DOHH2 (cell line): ENCODE data around the gene TNFAIP2.
"Not testable (repeated sequence)": the region's sequence is repeated elsewhere in the genome, so short reads cannot be mapped to it uniquely, and the experiment has no call there.

ENCODE experiments used
- H3F3A ChIP-seq: fragments of 200-600 bp; sonication (generic), shearing (Covaris generic); 2 replicates; pipeline ENCODE4 v1.6.0; 2016; ENCODE audit warnings: antibody characterized with exemption, mild to moderate bottlenecking; ENCODE audit not compliant: control insufficient read depth, insufficient read depth
- H3K27ac ChIP-seq: fragments of 200-600 bp; sonication (generic); 2 replicates; pipeline ENCODE4 v1.5.1; 2014; ENCODE audit warnings: low read depth, mild to moderate bottlenecking, low read length, moderate library complexity
- H3K27me3 ChIP-seq: fragments of 200-600 bp; sonication (generic); 2 replicates; pipeline ENCODE4 v1.6.1; 2014; ENCODE audit warnings: mild to moderate bottlenecking, low read length, mixed read lengths; ENCODE audit not compliant: control insufficient read depth
- H3K36me3 ChIP-seq: fragments of 200-600 bp; sonication (generic); 2 replicates; pipeline ENCODE4 v1.6.1; 2014; ENCODE audit warnings: mild to moderate bottlenecking, low read length, moderate library complexity, mixed read lengths; ENCODE audit not compliant: control insufficient read depth
- H3K4me1 ChIP-seq: fragments of 200-600 bp; sonication (generic); 2 replicates; pipeline ENCODE4 v1.6.1; 2014; ENCODE audit warnings: mild to moderate bottlenecking, low read length, mixed read lengths; ENCODE audit not compliant: control insufficient read depth
- H3K4me2 ChIP-seq: fragments of 200-600 bp; sonication (generic); 2 replicates; pipeline ENCODE4 v1.6.0; 2014; ENCODE audit warnings: mild to moderate bottlenecking, low read length, moderate library complexity
- H3K4me3 ChIP-seq: fragments of 200-600 bp; sonication (generic); 2 replicates; pipeline ENCODE4 v1.5.1; 2014; ENCODE audit warnings: mild to moderate bottlenecking, low read length, mixed read lengths
- H3K79me2 ChIP-seq: fragments of 200-600 bp; sonication (generic); 2 replicates; pipeline ENCODE4 v1.6.1; 2014; ENCODE audit warnings: mild to moderate bottlenecking, low read length, mixed read lengths; ENCODE audit not compliant: control insufficient read depth
- H3K9me2 ChIP-seq: fragments of 200-600 bp; sonication (generic); replicated peaks from 2 replicates; pipeline ENCODE4 v1.6.1; 2014; ENCODE audit warnings: mild to moderate bottlenecking, low read length, mixed read lengths; ENCODE audit not compliant: control insufficient read depth
- H3K9me3 ChIP-seq: fragments of 200-600 bp; sonication (generic); 2 replicates; pipeline ENCODE4 v1.6.1; 2014; ENCODE audit warnings: antibody characterized with exemption, low read length, mixed read lengths; ENCODE audit not compliant: control insufficient read depth, insufficient read depth
- H4K20me1 ChIP-seq: fragments of 200-600 bp; sonication (generic); 2 replicates; pipeline ENCODE4 v1.6.0; 2014; ENCODE audit warnings: low read depth, mild to moderate bottlenecking, antibody characterized with exemption, low read length, moderate library complexity; ENCODE audit not compliant: control insufficient read depth, insufficient read depth
- EZH2phosphoT487 ChIP-seq: fragments of 200-600 bp; sonication (generic); IDR thresholded peaks from 2 replicates; pipeline ENCODE4 v1.6.1; 2017; ENCODE audit warnings: borderline replicate concordance, mild to moderate bottlenecking, antibody characterized with exemption, low read length, moderate library complexity, mixed read lengths
- TF ChIP-seq, protein P1 (sequence below): fragments of 200-600 bp; sonication (generic); IDR thresholded peaks from one replicate; pipeline ENCODE4 v1.5.1; 2014; ENCODE audit warnings: antibody characterized with exemption, mild to moderate bottlenecking, low read depth, low read length; ENCODE audit not compliant: poor library complexity, severe bottlenecking

Gene TNFAIP2

DNA sequence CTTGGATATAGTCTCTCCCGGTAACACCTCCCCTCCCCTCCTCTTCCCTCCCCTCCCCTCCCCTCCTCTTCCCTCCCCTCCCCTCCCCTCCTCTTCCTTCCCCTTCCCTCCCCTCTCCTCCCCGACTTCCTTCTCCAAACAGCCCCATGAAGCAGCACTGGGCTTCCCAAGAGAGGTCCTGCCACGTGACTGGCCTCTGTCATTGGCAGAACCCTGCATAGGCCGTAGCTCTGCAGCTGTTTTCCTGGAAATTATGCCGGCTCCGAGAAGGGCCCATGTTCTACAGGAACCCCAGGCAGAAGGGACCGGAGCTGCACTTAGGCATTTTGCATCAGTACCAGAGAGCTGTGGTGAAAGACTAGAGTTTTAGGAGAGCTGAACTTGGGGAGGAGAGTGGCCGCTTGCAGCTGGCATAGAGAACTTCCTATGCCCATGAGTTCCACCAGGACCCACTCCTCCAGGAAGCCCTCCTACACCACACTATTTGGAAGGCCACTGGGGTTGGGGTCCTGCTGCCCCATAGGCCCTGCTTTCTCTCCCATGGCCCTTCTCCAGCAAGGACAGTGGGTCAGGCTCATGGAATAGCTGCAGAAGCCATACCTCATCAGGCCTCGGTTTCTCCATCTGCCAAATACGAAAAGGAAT lies 5.1 kb upstream of the TNFAIP2 start:
- no peaks in the 10 kb centered on the region for H3K9me2 ChIP-seq
- TF ChIP-seq, protein P1, sequence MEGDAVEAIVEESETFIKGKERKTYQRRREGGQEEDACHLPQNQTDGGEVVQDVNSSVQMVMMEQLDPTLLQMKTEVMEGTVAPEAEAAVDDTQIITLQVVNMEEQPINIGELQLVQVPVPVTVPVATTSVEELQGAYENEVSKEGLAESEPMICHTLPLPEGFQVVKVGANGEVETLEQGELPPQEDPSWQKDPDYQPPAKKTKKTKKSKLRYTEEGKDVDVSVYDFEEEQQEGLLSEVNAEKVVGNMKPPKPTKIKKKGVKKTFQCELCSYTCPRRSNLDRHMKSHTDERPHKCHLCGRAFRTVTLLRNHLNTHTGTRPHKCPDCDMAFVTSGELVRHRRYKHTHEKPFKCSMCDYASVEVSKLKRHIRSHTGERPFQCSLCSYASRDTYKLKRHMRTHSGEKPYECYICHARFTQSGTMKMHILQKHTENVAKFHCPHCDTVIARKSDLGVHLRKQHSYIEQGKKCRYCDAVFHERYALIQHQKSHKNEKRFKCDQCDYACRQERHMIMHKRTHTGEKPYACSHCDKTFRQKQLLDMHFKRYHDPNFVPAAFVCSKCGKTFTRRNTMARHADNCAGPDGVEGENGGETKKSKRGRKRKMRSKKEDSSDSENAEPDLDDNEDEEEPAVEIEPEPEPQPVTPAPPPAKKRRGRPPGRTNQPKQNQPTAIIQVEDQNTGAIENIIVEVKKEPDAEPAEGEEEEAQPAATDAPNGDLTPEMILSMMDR: no peak
- H3K27ac ChIP-seq: no peak overlapping the region
- no peak overlapping the region for H3K4me3 ChIP-seq
- no peaks in the 10 kb centered on the region for H3K36me3 ChIP-seq
- no peaks in the 10 kb centered on the region for H3K79me2 ChIP-seq
- H3K27me3 ChIP-seq: no peaks in the 10 kb centered on the region
- H3K4me1 ChIP-seq: peaks cover 77% of the 10 kb centered on the region
- H3K4me2 ChIP-seq: peak overlapping the region; percentile 38
- H3F3A ChIP-seq: peaks cover 30% of the 10 kb centered on the region
- no peaks in the 10 kb centered on the region for H3K9me3 ChIP-seq
- no peaks in the 10 kb centered on the region for H4K20me1 ChIP-seq

DNA sequence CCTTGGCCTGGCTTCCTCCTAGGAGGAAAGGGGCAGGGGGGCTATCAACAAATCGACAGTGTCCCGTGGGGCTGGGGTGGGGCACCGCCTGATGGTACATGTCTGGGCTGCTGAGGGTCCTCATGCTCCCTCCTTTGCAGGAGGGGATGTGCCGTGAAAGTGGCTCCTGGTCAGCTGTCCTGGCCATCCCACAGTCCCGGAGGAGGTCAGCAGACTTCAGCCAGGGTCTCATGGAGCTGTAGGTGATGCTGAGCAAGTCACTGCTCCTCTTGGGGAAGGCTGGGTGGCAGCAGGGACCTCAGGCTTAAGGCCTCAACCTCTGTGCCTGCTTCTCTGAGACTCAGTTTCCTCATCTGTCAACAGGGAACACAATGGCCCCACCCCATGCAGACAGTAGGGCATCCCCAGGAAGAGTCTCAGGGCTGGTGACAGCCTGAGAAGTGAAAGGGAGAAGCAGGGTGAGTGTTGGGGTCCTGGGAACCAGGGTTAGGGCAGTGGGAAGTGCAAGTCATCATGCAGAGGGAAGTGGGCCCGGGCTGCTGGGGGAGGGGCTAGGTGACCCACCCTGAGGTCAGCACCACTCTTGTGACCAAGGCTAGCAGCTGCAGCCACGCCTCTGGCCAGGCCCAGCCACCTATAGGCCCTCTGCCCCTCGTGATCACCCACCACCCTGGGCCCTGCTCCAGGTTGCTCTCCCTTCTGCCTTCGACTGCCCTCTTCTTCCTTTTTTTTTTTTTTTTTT lies 4.4 kb upstream of the TNFAIP2 start:
- Histone ChIP-seq H3K4me1 (peaks cover 79% of the 10 kb centered on the region), H4K20me1 (0 out of 2 replicates have a peak, but pooled peaks cover under 1% of the 10 kb centered on the region), H3K9me3 (no peaks in the 10 kb centered on the region), H3K27ac (no peak overlapping the region), H3K4me3 (no peak overlapping the region), H3K27me3 (peaks cover 1% of the 10 kb centered on the region), H3K79me2 (0 out of 2 replicates have a peak, but pooled peaks cover under 1% of the 10 kb centered on the region), H3K36me3 (no peaks in the 10 kb centered on the region), H3K9me2 (no peaks in the 10 kb centered on the region), H3F3A (peaks cover 30% of the 10 kb centered on the region), H3K4me2 (0 out of 2 replicates have a peak overlapping the region, but pooled peaks have one; percentile 38)
- TF ChIP-seq, protein P1: no peak
- TF ChIP-seq EZH2phosphoT487: no peak

DNA sequence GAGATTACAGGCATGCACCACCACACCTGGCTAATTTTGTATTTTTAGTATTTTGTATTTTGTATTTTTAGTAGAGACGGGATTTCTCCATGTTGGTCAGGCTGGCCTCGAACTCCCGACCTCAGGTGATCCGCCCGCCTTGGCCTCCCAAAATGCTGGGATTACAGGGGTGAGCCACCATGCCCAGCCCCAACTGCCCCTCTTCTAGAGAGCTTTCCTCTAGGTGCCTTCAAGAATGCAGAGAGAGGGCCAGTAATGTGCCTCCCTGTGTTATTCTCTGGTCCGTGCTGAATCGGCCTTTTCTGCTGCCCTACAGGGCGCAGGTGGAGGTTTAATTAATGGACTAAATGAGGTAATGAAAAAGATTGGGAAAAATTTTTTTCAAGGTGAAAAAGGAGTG lies 3.7 kb upstream of the TNFAIP2 start:
- not testable (repeated sequence) for H3K4me3 ChIP-seq, H3K27me3 ChIP-seq, H3K27ac ChIP-seq, H3K9me2 ChIP-seq, H3K9me3 ChIP-seq, H3K4me2 ChIP-seq, H3K79me2 ChIP-seq, H4K20me1 ChIP-seq, H3K36me3 ChIP-seq
- H3F3A ChIP-seq: peaks cover 27% of the 10 kb centered on the region
- H3K4me1 ChIP-seq: peaks cover 79% of the 10 kb centered on the region
